Measurements from ENCODE around the gene GLB1L2.
"Not testable (repeated sequence)": the region's sequence is repeated elsewhere in the genome, so short reads cannot be mapped to it uniquely, and the experiment has no call there.

Gene GLB1L2

DNA sequence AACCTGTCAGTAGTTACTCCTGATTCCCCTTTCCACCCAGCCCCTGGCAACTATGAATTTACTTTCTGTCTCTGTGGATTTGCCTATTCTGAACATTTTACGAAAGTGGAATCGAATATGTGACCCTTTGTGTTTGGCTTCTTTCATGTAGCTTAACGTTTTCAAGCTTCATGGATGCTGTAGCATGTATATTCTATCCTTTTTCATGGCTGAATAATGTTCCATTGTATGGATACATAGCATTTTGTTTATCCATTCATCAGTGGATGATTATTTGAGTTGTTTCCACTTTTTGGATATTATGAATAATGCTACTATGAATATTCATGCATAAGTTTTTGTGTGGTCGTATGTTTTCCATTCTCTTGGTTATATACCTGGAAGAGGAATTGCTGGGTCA is 9.2 kb upstream of the GLB1L2 start:
- DNase-seq: no peak

DNA sequence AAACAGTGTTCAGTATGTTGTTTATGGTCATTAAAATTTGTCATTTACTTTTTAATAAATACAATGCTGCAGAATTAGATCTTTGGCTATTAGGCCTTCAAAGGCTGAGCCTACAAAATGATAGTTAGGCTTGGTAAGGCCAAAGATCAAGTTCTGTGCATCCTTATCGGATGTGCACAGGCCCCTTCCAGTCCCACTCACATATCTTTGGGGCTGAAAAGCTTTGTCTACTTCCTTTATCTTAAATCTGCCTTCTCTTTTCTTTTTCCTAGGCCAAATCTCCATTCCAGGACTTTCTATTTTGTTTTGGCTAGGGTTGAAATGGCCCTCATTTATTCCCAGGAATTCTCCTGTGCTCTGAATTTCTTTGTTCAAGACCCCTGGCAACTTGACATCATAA is 3.4 kb upstream of the GLB1L2 start:
- DNase-seq: no peak

DNA sequence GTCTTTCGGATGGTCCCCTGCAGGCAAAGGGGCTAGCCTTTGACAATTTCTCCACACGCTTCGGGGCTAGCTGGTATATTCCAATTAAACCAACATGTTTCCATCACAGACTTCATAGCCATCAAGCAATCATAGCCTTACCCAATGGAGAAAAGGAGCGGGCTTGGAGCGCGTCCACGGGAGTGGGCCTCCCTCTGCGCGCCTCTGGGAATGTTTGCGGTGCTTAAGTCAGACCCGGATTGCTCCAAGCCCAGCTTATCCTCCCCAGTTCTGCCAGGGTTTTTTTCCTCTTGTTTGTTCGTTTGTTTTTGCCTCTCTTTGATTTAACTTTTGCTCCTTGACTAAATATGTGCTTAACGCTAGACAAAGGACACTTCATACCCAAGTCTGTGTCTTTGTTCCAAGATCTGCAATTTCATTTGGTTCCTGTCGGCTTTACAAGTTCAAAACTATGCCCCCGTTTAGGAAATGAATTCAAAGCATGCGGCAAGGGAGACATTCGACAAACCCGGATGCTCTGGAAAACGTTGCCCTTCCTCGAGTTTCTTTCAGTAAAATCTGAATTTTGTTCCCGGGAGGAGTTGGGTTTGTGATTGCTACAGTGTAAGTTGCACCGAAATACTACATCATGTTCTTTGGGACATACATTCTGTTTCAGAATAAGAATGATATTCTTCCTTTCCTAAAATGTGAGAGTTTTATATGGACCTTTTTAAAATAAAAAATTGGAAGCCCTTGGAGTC is 1.0 kb upstream of the GLB1L2 start:
- DNase-seq: no peak

- no peak for DNase-seq
Observed at GRCh38 chr11:134332189-134332631, 422 bp downstream of the GLB1L2 start.

GRCh38 chr11:134332782-134333181 is 994 bp downstream of the GLB1L2 start:
- DNase-seq: no peak

- no peak for DNase-seq
Observed at GRCh38 chr11:134333312-134333711, 1.5 kb downstream of the GLB1L2 start.

DNA sequence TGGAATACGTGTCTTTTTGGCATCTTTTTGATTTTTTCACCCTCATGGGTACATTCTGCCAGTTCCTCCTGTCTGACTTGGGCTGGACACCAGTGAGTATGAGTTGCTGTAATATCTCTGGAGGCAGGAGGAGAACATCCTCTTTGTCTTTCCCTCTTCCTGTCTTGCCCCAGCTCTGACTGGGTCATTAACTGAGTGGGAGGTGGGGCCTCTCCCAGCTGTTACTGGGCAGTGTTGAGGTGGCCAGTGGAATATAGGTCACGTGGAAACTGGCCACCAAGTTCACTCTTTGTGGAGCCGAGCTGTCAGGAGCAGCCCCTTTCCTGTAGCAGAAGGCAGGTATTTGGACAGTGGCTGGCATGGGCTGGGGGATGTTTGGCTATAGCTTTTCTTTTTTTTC is 2.2 kb downstream of the GLB1L2 start:
- DNase-seq: no peak

DNA sequence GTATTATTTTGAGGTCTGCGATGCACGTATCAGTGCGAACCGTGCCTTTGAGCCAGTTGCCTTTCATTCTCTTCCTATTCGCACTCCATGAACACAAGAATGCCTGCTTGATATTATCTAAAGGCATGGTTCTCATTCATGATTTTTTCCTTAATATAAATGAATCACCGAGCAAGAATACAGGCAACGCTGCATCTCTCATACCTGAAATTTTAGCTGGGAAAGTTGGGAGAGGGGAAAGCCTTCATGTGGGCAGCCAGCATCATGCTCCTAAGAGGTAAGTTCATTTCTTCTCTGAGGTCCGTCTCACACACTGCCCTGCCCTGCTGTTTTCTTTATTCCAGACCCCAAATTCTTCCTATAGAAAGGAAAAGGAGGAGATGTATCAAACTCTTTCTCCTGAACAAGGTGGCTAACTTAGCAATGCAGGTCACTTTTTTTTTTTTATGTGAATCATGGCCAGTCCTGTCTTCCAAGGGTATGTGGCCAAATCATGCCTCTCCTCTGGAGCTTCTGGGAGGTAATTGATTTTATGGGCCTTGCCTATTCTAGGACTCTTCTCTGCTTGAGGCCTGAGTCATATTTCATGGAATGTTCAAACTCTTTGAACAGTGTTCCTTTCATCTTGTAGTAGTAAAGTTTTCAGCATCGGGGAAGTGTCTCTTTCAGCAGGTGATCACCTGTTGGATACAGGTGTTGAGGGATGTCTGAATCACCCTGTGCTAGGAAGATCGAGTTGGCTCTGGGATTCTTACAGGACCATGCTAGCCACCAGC is 3.2 kb downstream of the GLB1L2 start:
- no peak for DNase-seq

DNA sequence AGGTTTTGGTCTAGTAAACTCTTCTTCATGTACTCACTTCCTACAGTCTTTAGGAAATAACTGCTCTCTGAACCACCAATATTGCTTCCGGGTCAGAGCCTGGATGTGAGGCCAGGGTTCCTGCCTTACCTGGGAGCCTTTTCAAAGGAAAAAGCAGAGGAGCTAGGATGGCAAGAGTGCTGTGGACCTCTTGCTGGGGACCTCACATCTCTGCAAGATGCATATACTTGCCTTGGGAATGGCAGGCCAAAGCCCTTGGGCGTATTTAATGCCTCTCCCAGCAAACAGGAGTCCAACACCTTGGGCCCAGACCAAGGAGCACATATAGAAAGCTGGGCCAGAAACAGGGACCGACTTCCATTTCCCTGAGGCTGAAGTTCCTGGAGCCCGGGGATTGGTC is 5.3 kb downstream of the GLB1L2 start:
- DNase-seq: no peak

DNA sequence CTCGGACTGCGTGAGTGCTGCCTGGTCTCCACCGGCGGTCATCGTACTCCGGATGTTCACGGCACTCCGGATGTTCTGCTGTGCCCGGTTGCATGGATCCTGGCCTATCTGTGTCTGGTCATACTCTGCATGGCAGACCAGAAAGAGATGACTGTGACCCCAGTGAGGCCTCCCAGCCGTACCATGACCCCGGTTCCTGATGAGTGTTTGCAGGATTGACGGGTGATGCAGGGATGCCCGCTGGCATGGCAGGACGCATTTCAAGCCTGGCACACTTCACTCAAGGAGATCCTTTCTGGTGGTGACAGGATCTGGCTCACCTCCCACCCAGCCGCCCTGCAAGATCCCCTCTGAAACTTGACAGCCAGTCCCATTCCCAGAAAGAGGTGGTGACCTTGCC is 6.3 kb downstream of the GLB1L2 start:
- no peak for DNase-seq

GRCh38 chr11:134338654-134339053 is 6.9 kb downstream of the GLB1L2 start:
- no peak for DNase-seq

GRCh38 chr11:134339756-134340155 is 8.0 kb downstream of the GLB1L2 start:
- no peak for DNase-seq

- no peak for DNase-seq
Observed at GRCh38 chr11:134340354-134340964, 8.7 kb downstream of the GLB1L2 start.

DNA sequence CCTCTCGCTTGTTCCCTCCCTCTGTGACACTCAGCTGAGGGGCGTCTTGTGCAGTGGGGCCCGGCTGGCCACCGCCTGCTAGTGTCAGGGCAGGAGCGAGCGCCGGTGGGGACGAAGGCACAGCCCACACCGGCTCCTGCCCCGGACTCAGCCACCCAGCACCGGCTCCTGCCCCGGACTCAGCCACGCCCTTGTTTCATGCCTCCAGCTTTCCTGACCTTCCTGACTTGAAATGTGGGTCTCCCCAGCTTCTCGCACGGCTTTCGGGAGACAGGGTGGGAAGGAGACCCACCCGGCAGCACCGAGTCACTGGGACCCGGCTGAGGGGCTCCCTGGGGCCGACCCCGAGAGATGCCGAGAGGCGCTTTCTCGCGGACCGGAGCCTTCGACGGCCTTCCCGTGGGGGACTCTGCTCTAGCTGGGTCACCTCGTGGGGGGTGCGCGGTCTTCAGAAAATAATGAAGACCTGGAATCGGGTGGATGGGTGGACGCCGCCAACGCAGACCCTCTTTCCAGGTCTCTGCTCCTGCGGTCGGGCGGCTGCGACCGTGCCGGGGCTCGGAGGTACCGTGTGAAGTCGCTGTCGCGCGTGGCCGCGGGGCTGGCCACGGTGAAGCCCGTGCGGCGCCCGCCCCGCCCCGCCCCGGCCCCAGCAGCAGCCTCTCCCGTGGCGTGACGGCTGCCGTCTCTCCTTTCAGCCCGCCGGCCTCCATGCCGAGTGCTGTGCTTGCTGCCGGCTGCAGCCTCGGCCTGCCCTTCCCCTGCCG is 10.2 kb downstream of the GLB1L2 start:
- DNase-seq: no peak

DNA sequence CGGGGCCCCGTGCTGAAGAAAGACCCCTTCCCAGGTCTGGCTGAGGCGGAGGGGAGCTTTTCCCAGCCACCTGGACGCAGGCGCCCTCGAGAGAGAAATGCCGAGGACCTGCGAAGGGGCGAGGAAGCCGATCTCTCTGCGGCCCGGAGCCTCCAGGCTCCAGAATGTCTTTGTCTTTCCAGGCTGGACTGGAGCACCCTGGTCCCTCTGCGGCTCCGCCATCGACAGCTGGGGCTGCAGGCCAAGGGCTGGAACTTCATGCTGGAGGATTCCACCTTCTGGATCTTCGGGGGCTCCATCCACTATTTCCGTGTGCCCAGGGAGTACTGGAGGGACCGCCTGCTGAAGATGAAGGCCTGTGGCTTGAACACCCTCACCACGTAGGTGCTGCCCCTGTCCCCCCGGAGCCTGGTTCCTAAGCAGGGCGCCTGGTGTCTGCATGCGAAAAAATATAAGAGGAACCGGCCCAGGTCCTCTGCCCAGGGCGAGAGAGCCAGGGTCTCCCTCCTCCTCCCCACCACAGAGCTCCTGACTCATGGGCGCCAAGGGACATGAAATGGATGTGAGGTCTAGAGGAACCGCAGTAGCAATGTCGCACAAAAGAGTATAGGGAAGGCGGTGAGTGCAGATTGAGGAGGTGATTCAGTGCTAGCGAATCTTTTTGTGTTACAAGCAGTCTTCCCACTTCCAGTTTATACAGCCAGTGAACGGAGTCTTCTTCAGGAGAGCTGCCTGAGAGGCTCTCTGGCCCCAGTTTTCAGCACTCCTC is 11.0 kb downstream of the GLB1L2 start:
- no peak for DNase-seq

GRCh38 chr11:134343646-134344045 is 11.9 kb downstream of the GLB1L2 start:
- no peak for DNase-seq

- not testable (repeated sequence) for DNase-seq
Observed at GRCh38 chr11:134344497-134345236, 12.9 kb downstream of the GLB1L2 start.

- DNase-seq: no peak
Observed at GRCh38 chr11:134345237-134345550, 13.4 kb downstream of the GLB1L2 start.

DNA sequence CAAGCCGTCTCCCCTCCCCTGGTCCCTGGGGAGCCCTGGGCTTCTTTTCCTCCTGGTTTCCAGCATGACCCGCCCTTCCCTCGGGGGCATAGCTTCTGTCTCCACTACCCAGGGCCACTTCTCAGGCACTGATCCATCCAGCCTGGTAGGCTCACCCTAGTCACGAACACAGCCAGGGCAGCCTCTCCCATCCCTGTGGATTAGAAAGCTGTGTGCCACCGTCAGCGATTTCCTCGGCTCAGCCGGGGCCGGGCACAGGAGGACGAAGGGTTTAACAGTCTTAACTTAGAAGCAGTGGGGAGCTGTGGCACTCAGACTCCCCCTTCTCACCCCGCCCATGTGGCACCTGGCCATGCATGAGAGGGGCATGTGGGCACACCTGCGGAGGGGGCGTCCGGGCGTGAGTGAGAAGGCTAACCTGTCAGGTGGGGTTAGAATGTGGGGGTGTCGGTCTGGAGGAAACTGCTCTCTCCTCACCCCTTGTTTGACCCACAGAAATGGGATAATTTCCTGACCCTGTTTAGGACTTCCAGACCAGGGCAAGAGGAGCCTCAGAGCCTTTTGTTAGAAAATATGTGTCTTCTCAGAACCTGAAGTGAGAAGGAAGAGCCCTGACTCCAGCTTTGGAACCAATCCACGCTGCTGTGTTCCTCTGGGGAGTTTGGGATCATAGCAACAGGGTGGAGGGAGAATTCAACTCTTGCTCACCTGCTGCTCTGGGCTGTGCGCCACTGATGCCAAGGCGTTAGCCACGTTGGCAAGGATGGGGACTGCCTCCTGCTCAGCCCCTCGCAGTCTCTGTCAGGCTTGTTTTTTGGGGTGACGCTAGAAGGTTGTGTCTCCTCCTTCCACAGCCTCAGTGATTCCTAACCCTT is 14.6 kb downstream of the GLB1L2 start:
- no peak for DNase-seq

DNA sequence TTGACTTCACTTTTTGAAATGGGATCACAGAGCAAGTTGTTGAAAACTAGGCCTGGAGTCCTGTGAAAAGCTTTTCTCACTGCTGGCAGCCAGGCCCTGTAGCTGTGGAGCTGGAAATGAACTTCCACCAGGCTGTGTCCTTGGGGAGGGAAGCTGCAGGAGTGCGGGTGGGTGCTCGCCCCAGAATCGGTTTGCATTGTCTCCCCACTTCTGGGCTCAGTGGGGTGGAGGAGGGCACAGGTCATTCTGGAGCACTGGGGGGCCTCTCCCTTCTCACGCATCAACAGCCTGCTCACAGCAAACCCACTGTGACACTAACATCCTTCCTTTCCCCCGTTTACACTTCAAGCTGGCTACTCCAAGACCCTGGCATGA is 15.2 kb downstream of the GLB1L2 start:
- DNase-seq: no peak

GRCh38 chr11:134347441-134347840 is 15.7 kb downstream of the GLB1L2 start:
- DNase-seq: no peak
